Lower leg skin (tissue), 4 donors: ENCODE results near the gene FAH. TPM values are rescaled to one million over a fixed set of nuclear protein-coding genes. Genes with fewer than 3 reads are reported as not detected.
A peak's percentile ranks its signal among the peaks of the same experiment; 100 is the strongest.

Experiments
- DNase-seq, 2 donors: peaks; one replicate each; pipeline ENCODE4 v3.0.0-alpha.2; 2019; ENCODE audit warnings: low spot score in 2 of 2
- H3K4me3 ChIP-seq: fragments of 200-600 bp; sonication (generic); 2 replicates; pipeline ENCODE4 v1.5.1; 2017; ENCODE audit warnings: mild to moderate bottlenecking, low read depth; ENCODE audit not compliant: poor library complexity, severe bottlenecking
- POLR2A ChIP-seq, 2 donors: fragments of 450-650 bp; IDR thresholded peaks; one replicate each; pipeline ENCODE4 v1.6.1; 2016 to 2017; ENCODE audit warnings: antibody characterized with exemption in 2 of 2, mild to moderate bottlenecking in 1 of 2, moderate library complexity in 1 of 2
- WGBS, 2 donors: methylation state at CpG; one replicate each; pipeline ENCODE4 v1.1.5; 2018; 5-methylcytosine and 5-hydroxymethylcytosine counted together
- intact Hi-C: fragments of 100-400 bp; cut with DNase I; formaldehyde crosslinking; loops from one replicate; pipeline ENCODE4 v1.15.0; 2023; ENCODE audit warnings: low total_unique reads
- total RNA-seq, 4 donors: library from RNA; depleted of rRNA; stranded (reverse); fragments of >200 nt; gene quantifications; one replicate each; pipeline ENCODE4 v1.1.0, GENCODE V29; 2016
- TF ChIP-seq, protein P1 (sequence below), 3 donors: fragments of 450-650 bp; IDR thresholded peaks; one replicate each; pipeline ENCODE4 v1.5.1; 2016; ENCODE audit warnings: antibody characterized with exemption in 3 of 3, mild to moderate bottlenecking in 3 of 3, moderate library complexity in 2 of 3

The FAH gene
- 10 to 100 TPM in 3 of 4 donors, 1 to 10 TPM in 1; 9.8 to 19.9 (median 11.8) TPM for total RNA-seq

DNA sequence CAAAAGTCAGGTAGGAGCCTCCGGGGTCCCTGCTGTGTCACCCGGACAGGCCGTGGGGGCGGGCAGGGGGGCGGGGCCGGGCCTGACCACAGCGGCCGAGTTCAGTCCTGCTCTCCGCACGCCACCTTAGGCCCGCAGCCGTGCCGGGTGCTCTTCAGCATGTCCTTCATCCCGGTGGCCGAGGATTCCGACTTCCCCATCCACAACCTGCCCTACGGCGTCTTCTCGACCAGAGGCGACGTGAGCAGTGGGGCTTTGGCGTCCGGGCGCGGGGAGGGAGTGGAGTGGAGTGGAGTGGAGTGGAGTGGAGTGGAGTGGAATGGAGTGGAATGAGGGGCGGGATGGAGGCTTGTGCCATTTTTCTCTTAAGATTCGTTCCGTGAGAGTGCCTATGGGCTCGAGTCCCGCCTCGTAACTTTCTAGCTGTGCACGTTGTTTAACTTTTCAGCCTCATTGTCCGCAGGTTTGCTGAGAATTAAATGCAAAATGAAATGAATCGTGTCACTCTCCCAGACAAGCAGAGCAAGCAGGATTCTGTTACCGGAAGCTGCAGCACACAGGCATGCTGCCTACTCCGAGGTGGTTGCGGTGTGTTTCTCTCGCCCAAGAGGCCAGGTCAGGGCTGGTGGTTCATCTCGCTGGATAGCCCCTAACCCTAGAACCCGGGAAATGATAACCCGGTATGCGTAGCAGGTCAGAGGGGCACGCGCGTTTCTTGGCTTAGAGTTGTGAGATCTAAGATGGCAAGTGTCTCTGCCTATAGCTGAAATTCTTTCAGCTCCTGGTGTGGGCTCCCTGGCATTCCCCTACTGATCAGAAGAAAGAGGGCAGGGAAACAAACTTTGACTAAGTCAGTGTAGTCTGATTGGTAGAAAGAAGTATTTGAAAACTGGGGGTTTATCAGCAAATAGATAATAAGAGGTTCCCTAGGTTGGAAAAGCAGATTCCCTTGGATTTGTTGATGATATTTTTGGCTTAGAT is at the start of gene FAH:
TSS of gene FAH (plus strand) at position 104 of the 981 bp plus-strand sequence. CDS start at position 160, 56 bp downstream.
- peak within 1 kb of the TSS; percentile 60 for H3K4me3 ChIP-seq
- intact Hi-C loops: no loop called here
- WGBS, 2 donors: 2 to 3% methylated on average over 34 to 43 of the region's 45 CpGs
- peak in 1 of 2 donors; percentile 92 for DNase-seq
- no peak for TF ChIP-seq POLR2A (IDR thresholded peaks at IDR 0.05)
- TF ChIP-seq, protein P1, sequence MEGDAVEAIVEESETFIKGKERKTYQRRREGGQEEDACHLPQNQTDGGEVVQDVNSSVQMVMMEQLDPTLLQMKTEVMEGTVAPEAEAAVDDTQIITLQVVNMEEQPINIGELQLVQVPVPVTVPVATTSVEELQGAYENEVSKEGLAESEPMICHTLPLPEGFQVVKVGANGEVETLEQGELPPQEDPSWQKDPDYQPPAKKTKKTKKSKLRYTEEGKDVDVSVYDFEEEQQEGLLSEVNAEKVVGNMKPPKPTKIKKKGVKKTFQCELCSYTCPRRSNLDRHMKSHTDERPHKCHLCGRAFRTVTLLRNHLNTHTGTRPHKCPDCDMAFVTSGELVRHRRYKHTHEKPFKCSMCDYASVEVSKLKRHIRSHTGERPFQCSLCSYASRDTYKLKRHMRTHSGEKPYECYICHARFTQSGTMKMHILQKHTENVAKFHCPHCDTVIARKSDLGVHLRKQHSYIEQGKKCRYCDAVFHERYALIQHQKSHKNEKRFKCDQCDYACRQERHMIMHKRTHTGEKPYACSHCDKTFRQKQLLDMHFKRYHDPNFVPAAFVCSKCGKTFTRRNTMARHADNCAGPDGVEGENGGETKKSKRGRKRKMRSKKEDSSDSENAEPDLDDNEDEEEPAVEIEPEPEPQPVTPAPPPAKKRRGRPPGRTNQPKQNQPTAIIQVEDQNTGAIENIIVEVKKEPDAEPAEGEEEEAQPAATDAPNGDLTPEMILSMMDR (IDR thresholded peaks at IDR 0.05): no peak

DNA sequence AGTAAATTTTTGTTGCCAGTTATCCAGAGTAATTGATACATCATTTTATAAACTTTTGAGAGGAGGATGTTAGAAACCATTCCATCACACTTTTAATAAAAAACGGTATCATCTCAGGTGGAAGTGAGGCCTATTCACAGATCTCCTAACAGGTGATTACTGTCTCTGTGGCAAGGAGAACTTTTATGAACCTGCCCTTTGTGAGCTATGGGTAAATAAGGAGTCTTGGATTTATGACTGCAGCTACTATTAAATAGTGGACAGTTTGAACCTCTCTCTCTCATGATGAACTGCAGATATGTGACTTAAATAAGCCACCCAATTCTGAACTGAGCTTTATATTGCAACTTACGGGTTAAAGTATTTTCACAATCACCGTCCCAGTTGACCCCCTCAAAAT is 47.6 kb upstream of the FAH start:
- H3K4me3 ChIP-seq: no peak overlapping the region
- 88 to 93% methylated on average over 3 of the region's 3 CpGs for WGBS, 2 donors
- intact Hi-C loops: no loop called here
- no peak for DNase-seq
- no peak for TF ChIP-seq POLR2A (IDR thresholded peaks at IDR 0.05)
- TF ChIP-seq, protein P1 (IDR thresholded peaks at IDR 0.05): no peak

GRCh38 chr15:80105595-80105994 is 47.2 kb upstream of the FAH start:
- DNase-seq: no peak
- intact Hi-C loops: no loop called here
- H3K4me3 ChIP-seq: no peak overlapping the region
- 51 to 62% methylated on average over 1 of the region's 1 CpG for WGBS, 2 donors
- TF ChIP-seq POLR2A (IDR thresholded peaks at IDR 0.05): no peak
- TF ChIP-seq, protein P1 (IDR thresholded peaks at IDR 0.05): no peak

DNA sequence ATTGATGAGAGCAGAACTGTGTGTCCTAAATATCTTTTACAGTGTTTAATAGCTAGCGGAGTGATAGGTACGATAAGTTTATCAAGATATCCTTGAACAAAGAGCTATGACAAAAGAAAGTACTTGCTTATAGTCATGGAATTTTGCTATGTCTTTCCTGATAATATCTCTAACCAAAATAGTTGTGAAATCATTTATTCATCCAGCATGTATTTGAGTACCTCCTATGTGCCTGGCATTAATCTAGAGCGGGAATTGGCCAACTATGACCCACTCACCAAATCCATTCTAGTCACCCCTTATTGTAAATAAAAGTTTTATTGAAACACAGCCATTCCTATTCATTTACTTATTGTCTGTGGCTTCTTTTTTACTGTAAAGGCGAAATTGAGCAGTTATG is 46.7 kb upstream of the FAH start:
- 85 to 90% methylated on average over 4 of the region's 4 CpGs for WGBS, 2 donors
- intact Hi-C loops: no loop called here
- DNase-seq: no peak
- TF ChIP-seq, protein P1 (IDR thresholded peaks at IDR 0.05): no peak
- no peak for TF ChIP-seq POLR2A (IDR thresholded peaks at IDR 0.05)
- no peak overlapping the region for H3K4me3 ChIP-seq

GRCh38 chr15:80107204-80107603 is 45.6 kb upstream of the FAH start:
- intact Hi-C loops: no loop called here
- no peak for TF ChIP-seq POLR2A (IDR thresholded peaks at IDR 0.05)
- TF ChIP-seq, protein P1 (IDR thresholded peaks at IDR 0.05): no peak
- WGBS, 2 donors: 94 to 95% methylated on average over 6 of the region's 6 CpGs
- no peak for DNase-seq
- H3K4me3 ChIP-seq: no peak overlapping the region
